Neural progenitor cell (in vitro differentiated cells): ENCODE data around the gene RELL1. TPM values are rescaled to one million over a fixed set of nuclear protein-coding genes. Genes with fewer than 3 reads are reported as not detected.

Source experiments
- DNase-seq: peaks from one replicate; pipeline ENCODE4 v3.0.0-alpha.2; 2016; ENCODE audit warnings: low spot score
- H2AFZ ChIP-seq: fragments of 200-600 bp; sonication (generic); replicated peaks from 2 replicates; pipeline ENCODE4 v1.6.1; 2016; ENCODE audit warnings: antibody characterized with exemption
- H3F3A ChIP-seq: fragments of 200-600 bp; sonication (generic); 2 replicates; pipeline ENCODE4 v1.6.1; 2016; ENCODE audit warnings: antibody characterized with exemption, low read depth
- H3K27ac ChIP-seq: fragments of 200-600 bp; sonication (generic); 2 replicates; pipeline ENCODE4 v1.5.1; 2016; ENCODE audit warnings: mild to moderate bottlenecking
- H3K27me3 ChIP-seq: fragments of 200-600 bp; sonication (generic); 2 replicates; pipeline ENCODE4 v1.6.1; 2016; ENCODE audit warnings: mild to moderate bottlenecking, moderate library complexity
- H3K36me3 ChIP-seq: fragments of 200-600 bp; sonication (generic); 2 replicates; pipeline ENCODE4 v1.5.1; 2016
- H3K4me1 ChIP-seq: fragments of 200-600 bp; sonication (generic); 2 replicates; pipeline ENCODE4 v1.6.1; 2016; ENCODE audit warnings: mixed run types
- H3K4me2 ChIP-seq: fragments of 200-600 bp; sonication (generic); 2 replicates; pipeline ENCODE4 v1.6.1; 2016
- H3K4me3 ChIP-seq: fragments of 200-600 bp; sonication (generic); 2 replicates; pipeline ENCODE4 v1.5.1; 2016
- H3K79me2 ChIP-seq: fragments of 200-600 bp; sonication (generic); 2 replicates; pipeline ENCODE4 v1.6.1; 2016; ENCODE audit warnings: low read depth
- H3K9ac ChIP-seq: fragments of 200-600 bp; sonication (generic); 2 replicates; pipeline ENCODE4 v1.6.1; 2016
- H3K9me3 ChIP-seq: fragments of 200-600 bp; sonication (generic); 2 replicates; pipeline ENCODE4 v1.5.1; 2016; ENCODE audit warnings: low read depth
- H4K20me1 ChIP-seq: fragments of 200-600 bp; sonication (generic); 2 replicates; pipeline ENCODE4 v1.6.1; 2016; ENCODE audit warnings: low read depth
- H3K27ac Mint-ChIP-seq: 3 replicates; pipeline ENCODE4 v1.8.0; 2021; ENCODE audit warnings: mixed read lengths
- H3K27me3 Mint-ChIP-seq: 2 replicates; pipeline ENCODE4 v1.8.0; 2022; ENCODE audit warnings: low read depth, mild to moderate bottlenecking, inconsistent platforms, moderate library complexity, mixed read lengths; ENCODE audit not compliant: insufficient read depth
- H3K36me3 Mint-ChIP-seq: 3 replicates; pipeline ENCODE4 v1.8.0; 2021; ENCODE audit warnings: mixed read lengths
- H3K4me1 Mint-ChIP-seq: 3 replicates; pipeline ENCODE4 v1.8.0; 2021; ENCODE audit warnings: mixed read lengths
- H3K4me3 Mint-ChIP-seq: 3 replicates; pipeline ENCODE4 v1.8.0; 2021; ENCODE audit warnings: mild to moderate bottlenecking, moderate library complexity, mixed read lengths
- H3K9me3 Mint-ChIP-seq: 3 replicates; pipeline ENCODE4 v1.8.0; 2020; ENCODE audit warnings: mixed read lengths
- CTCF ChIP-seq: fragments of 200-600 bp; sonication (generic); IDR thresholded peaks from 2 replicates; pipeline ENCODE4 v1.5.1; 2017; ENCODE audit warnings: antibody characterized with exemption, mild to moderate bottlenecking
- EZH2 ChIP-seq: fragments of 200-600 bp; sonication (generic); IDR thresholded peaks from 2 replicates; pipeline ENCODE4 v1.6.1; 2017; ENCODE audit warnings: antibody characterized with exemption, mild to moderate bottlenecking, moderate library complexity
- EZH2phosphoT487 ChIP-seq: fragments of 200-600 bp; sonication (generic); IDR thresholded peaks from 2 replicates; pipeline ENCODE4 v1.6.1; 2017; ENCODE audit warnings: antibody characterized with exemption
- total RNA-seq: library from RNA; depleted of rRNA; stranded (reverse); fragments of >200 nt; gene quantifications from 2 replicates; pipeline ENCODE4 v1.2.3, GENCODE V29; 2015; ENCODE audit warnings: low replicate concordance

The RELL1 gene
- total RNA-seq, 1 donor from 2014 or later, result 12.1 TPM

GRCh38 chr4:37733240-37733867 lies 47.2 kb upstream of the RELL1 start:
- H3K9me3 Mint-ChIP-seq, result peaks cover 2% of the 10 kb centered on the region
- no peak overlapping the region for H3K27ac ChIP-seq
- no peak for TF ChIP-seq EZH2phosphoT487
- no peak for TF ChIP-seq CTCF
- TF ChIP-seq EZH2, result no peak
- no peak for DNase-seq
- no peaks in the 10 kb centered on the region for H4K20me1 ChIP-seq
- peaks cover 13% of the 10 kb centered on the region for H3K4me1 ChIP-seq
- H3K9ac ChIP-seq, result no peak overlapping the region
- peaks cover 2% of the 10 kb centered on the region for H3K27me3 Mint-ChIP-seq
- no peak overlapping the region for H3K4me3 ChIP-seq
- no peaks in the 10 kb centered on the region for H3K27me3 ChIP-seq
- peaks cover 7% of the 10 kb centered on the region for H3K4me1 Mint-ChIP-seq
- peaks cover 6% of the 10 kb centered on the region for H3F3A ChIP-seq
- H2AFZ ChIP-seq, result no peak overlapping the region
- no peaks in the 10 kb centered on the region for H3K79me2 ChIP-seq
- H3K36me3 ChIP-seq, result no peaks in the 10 kb centered on the region
- no peaks in the 10 kb centered on the region for H3K9me3 ChIP-seq
- H3K27ac Mint-ChIP-seq, result no peak overlapping the region
- no peak overlapping the region for H3K4me3 Mint-ChIP-seq
- H3K4me2 ChIP-seq, result no peak overlapping the region
- no peaks in the 10 kb centered on the region for H3K36me3 Mint-ChIP-seq

- H3K27ac Mint-ChIP-seq, result no peak overlapping the region
- H3K79me2 ChIP-seq, result no peaks in the 10 kb centered on the region
- no peak overlapping the region for H3K4me3 Mint-ChIP-seq
- DNase-seq, result no peak
- H3K36me3 ChIP-seq, result no peaks in the 10 kb centered on the region
- H3K9ac ChIP-seq, result no peak overlapping the region
- no peak overlapping the region for H3K27ac ChIP-seq
- H3K27me3 Mint-ChIP-seq, result peaks cover 2% of the 10 kb centered on the region
- H3K36me3 Mint-ChIP-seq, result no peaks in the 10 kb centered on the region
- no peak overlapping the region for H3K4me3 ChIP-seq
- H3K27me3 ChIP-seq, result no peaks in the 10 kb centered on the region
- H3K9me3 ChIP-seq, result no peaks in the 10 kb centered on the region
- peaks cover 6% of the 10 kb centered on the region for H3F3A ChIP-seq
- peaks cover 13% of the 10 kb centered on the region for H3K4me1 ChIP-seq
- no peaks in the 10 kb centered on the region for H4K20me1 ChIP-seq
- H3K4me1 Mint-ChIP-seq, result peaks cover 7% of the 10 kb centered on the region
- no peak overlapping the region for H2AFZ ChIP-seq
- peaks cover 2% of the 10 kb centered on the region for H3K9me3 Mint-ChIP-seq
- no peak overlapping the region for H3K4me2 ChIP-seq
- no peak for TF ChIP-seq CTCF
- no peak for TF ChIP-seq EZH2phosphoT487
- TF ChIP-seq EZH2, result no peak
Observed at GRCh38 chr4:37732526-37733186, 46.5 kb upstream of the RELL1 start.

- Histone ChIP-seq H3K79me2 (no peaks in the 10 kb centered on the region), H3K4me3 (no peak overlapping the region), H3K9ac (no peak overlapping the region), H3K9me3 (no peaks in the 10 kb centered on the region), H3K27ac (peak overlapping the region; percentile 43), H3F3A (peaks cover 6% of the 10 kb centered on the region), H2AFZ (peak overlapping the region; percentile 84), H3K36me3 (no peaks in the 10 kb centered on the region), H3K4me1 (peaks cover 13% of the 10 kb centered on the region), H3K4me2 (no peak overlapping the region), H3K27me3 (no peaks in the 10 kb centered on the region), H4K20me1 (no peaks in the 10 kb centered on the region)
- Mint-ChIP-seq H3K9me3 (peaks cover 2% of the 10 kb centered on the region), H3K36me3 (no peaks in the 10 kb centered on the region), H3K27me3 (peaks cover 2% of the 10 kb centered on the region), H3K27ac (no peak overlapping the region), H3K4me3 (no peak overlapping the region), H3K4me1 (peaks cover 7% of the 10 kb centered on the region)
- TF ChIP-seq EZH2phosphoT487 (no peak), EZH2 (no peak), CTCF (no peak)
- no peak for DNase-seq
Observed at GRCh38 chr4:37729649-37730004, 43.5 kb upstream of the RELL1 start.
